Measurements from ENCODE around the gene MIGA2.

DNA sequence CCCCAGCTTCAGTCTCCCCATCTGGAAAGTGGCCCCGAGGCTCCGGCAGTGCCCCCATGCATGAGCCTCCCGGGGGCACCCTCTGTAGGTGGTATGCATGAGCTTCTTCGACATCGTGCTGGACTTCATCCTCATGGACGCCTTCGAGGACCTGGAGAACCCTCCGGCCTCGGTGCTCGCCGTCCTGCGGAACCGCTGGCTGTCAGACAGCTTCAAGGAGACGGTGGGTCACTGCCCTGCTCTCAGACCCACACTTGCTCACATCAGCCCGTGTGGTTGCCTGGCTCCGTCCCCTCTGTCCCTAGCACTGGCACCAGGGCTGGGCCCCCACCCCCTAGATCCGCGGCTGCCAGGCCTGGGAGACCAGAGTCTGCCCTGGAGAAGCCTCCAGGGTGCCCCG lies 31.7 kb downstream of the MIGA2 start:
- TF ChIP-seq POLR2A (IDR thresholded peaks at IDR 0.05): no peak
- TF ChIP-seq, protein P1, sequence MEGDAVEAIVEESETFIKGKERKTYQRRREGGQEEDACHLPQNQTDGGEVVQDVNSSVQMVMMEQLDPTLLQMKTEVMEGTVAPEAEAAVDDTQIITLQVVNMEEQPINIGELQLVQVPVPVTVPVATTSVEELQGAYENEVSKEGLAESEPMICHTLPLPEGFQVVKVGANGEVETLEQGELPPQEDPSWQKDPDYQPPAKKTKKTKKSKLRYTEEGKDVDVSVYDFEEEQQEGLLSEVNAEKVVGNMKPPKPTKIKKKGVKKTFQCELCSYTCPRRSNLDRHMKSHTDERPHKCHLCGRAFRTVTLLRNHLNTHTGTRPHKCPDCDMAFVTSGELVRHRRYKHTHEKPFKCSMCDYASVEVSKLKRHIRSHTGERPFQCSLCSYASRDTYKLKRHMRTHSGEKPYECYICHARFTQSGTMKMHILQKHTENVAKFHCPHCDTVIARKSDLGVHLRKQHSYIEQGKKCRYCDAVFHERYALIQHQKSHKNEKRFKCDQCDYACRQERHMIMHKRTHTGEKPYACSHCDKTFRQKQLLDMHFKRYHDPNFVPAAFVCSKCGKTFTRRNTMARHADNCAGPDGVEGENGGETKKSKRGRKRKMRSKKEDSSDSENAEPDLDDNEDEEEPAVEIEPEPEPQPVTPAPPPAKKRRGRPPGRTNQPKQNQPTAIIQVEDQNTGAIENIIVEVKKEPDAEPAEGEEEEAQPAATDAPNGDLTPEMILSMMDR (IDR thresholded peaks at IDR 0.05): no peak
